HG03097 (cell line): ENCODE results near the gene EVC2.

ENCODE experiments used
- ATAC-seq: cut with Tn5 transposase; IDR thresholded peaks from one replicate; pipeline ENCODE4 v1.9.1; 2021; ENCODE audit not compliant: unreplicated experiment, low FRiP score

EVC2 gene

GRCh38 chr4:5527211-5527610 is 181.1 kb downstream of the EVC2 start:
- ATAC-seq, result no peak

- no peak for ATAC-seq
Observed at GRCh38 chr4:5526080-5526846, 182.1 kb downstream of the EVC2 start.

- no peak for ATAC-seq
Observed at GRCh38 chr4:5524446-5525299, 183.7 kb downstream of the EVC2 start.

GRCh38 chr4:5517372-5517771 is 191.0 kb downstream of the EVC2 start:
- ATAC-seq, result no peak

- ATAC-seq, result no peak
Observed at GRCh38 chr4:5515646-5516045, 192.7 kb downstream of the EVC2 start.
